Stimulated activated CD8-positive, alpha-beta memory T cell treated with anti-CD3 and anti-CD28 coated beads, Interleukin-7, amount 100 ng/mL, for 1 hour (primary cell): ENCODE results near the gene DNMT1.
A peak's percentile ranks its signal among the peaks of the same experiment; 100 is the strongest.

Experiments
- DNase-seq, 2 donors: peaks; one replicate each; pipeline ENCODE4 v3.0.0-alpha.2; 2020; ENCODE audit warnings: low read depth in 2 of 2

DNMT1 gene

GRCh38 chr19:10095622-10095947 lies 99.2 kb downstream of the DNMT1 start:
- DNase-seq: no peak

GRCh38 chr19:10093295-10094186 lies 101.2 kb downstream of the DNMT1 start:
- DNase-seq: no peak

DNA sequence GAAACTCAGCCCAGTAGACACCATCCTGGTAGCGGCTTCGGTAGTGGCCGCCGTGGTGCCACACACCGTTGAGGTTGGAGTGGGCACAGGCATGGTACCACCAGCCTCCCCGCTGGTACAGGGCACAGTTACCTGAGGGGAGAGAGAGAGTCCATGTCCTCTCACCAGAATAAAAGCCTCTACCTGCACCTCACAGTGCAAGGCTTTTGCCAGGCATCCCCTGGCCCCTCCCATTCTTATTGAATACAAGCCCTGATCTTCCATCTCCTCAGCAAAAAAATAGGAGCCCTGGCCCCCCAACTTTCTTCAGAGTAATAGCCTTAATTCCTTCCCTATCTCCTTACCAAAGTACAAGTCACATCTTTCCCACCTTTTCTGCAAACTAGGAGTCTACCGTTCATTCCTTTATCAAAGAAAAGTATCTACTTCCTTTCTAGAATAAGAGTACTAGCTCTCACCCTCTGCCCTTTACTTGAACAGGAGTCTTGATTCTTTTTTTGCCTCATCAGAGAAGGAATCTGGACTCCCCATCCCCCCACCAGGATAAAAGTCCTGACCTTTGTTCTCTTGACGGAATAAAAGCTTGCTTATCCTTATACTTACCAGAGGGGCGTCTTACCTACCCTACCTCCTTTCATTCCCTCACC lies 102.0 kb downstream of the DNMT1 start:
- DNase-seq: no peak

- no peak for DNase-seq
Observed at GRCh38 chr19:10091895-10092641, 102.7 kb downstream of the DNMT1 start.

GRCh38 chr19:10091370-10091687 lies 103.4 kb downstream of the DNMT1 start:
- no peak for DNase-seq

- DNase-seq: no peak
Observed at GRCh38 chr19:10089801-10090375, 104.9 kb downstream of the DNMT1 start.

GRCh38 chr19:10088949-10089554 lies 105.7 kb downstream of the DNMT1 start:
- no peak for DNase-seq

DNA sequence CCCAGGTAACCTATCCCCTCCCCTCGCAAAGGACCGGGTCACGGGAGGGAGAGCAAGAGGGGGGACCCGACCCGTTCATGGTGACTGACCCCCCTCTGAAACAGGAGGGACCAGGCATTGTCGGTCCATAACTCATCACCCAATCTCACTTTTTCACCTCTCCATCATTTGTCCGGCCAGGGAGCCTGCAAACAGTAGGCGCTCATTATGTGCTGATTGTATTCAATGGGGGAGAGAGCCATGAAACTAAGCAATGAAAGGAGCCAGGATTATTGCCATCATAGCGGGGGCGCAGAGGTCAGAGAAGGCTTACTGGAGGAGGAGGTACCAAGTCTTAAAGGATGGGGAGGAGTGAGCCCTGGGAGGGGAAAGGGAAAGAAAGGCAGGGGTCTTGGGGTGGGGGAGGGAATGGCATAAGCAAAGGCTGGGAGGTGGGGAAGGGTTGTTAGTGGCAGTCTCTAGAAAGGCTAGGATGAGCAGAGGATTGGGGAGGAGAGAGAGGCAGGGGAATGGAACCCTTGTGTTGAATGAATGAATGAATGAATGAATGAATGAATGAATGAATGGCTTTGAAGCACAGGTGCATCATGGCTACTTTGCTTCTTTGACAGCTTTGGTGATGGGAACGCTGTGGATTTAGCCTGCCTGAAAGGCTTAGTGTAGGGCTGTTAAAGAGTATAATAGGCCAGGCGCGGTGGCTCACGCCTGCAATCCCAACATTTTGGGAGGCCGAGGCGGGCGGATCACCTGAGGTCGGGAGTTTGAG lies 107.3 kb downstream of the DNMT1 start:
- no peak for DNase-seq

- peak in 1 of 2 donors; percentile 29 for DNase-seq
Observed at GRCh38 chr19:10086591-10087192, 108.1 kb downstream of the DNMT1 start.

DNA sequence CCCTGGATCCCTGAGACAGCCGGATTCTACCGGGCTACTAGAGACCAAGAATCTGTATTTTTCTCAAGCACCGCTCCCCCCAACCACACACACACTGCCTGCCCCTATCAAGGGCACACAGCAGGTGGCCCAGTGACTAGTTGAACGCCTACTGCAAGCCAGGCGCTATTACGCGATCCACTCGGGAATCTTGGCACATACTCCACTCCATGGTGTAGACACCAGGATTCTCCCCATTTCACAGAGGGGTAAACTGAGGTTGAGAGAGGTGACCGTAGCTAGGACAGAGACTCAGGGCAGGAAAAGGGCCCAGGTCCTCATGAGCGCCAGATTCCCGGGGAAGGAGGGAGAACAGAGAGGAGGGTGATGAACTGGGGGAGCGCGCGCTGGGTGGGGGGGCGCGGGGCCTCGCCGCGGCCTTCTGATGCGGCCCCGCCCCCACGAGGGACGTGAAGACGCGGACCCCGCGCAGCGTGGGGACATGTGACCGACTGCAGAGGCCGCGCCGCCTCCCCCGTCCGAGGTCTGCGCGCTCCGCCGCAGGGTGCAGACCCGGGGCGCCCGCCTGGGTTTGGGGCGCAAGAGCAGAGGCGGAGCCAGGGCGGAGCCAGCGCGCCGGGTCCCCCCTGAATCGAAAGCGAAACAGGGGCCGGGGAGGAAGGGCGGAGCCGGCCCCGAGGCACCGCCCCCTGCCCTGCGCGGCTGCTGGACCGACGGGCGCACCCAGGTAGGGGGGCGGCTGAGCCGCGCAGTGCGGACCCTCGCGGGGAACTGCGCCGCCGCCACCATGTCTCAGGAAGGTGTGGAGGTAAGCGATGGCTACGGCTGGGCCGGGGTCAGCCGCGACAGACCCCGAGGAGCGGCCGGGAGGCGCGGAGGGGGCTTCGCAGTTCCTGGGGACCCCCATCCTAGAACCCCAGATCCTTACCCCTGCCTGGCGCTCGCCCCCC lies 108.8 kb downstream of the DNMT1 start, which contains the start of gene SHFL:
Gene SHFL, plus strand, starts transcription at position 677 of the 950 bp plus-strand sequence. Its CDS starts 111 bp downstream, at position 788.
- DNase-seq: peak; percentile 65 to 75

- DNase-seq: no peak
Observed at GRCh38 chr19:10084803-10085202, 110.0 kb downstream of the DNMT1 start.

DNA sequence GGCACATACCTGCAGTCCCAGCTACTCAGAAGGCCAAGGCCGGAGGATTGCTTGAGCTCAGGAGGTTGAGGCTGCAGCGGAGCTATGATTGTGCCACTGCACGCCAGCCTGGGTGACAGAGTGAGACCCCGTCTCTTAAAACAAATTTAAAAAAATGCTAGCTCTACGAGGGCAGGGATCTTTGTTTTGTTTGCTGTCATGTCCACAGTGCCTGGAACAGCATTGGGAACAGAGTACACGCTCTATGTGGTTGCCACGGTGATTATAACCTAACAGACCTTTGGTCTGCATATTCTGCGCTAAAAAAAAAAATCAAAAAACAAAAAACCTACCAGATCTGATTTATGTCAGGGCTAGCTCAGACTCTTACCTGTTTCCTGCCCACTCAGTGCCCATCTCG lies 110.8 kb downstream of the DNMT1 start:
- no peak for DNase-seq
